Measurements from ENCODE around the gene GFPT2. TPM values are rescaled to one million over a fixed set of nuclear protein-coding genes. Genes with fewer than 3 reads are reported as not detected.

GFPT2 gene
- 36.4 and 66.0 TPM in 2 replicates for total RNA-seq

GRCh38 chr5:180353048-180353979, at the start of gene GFPT2:
Gene GFPT2, minus strand, starts transcription at chr5:180353336. Its CDS starts 119 bp downstream, at chr5:180353217.

DNA sequence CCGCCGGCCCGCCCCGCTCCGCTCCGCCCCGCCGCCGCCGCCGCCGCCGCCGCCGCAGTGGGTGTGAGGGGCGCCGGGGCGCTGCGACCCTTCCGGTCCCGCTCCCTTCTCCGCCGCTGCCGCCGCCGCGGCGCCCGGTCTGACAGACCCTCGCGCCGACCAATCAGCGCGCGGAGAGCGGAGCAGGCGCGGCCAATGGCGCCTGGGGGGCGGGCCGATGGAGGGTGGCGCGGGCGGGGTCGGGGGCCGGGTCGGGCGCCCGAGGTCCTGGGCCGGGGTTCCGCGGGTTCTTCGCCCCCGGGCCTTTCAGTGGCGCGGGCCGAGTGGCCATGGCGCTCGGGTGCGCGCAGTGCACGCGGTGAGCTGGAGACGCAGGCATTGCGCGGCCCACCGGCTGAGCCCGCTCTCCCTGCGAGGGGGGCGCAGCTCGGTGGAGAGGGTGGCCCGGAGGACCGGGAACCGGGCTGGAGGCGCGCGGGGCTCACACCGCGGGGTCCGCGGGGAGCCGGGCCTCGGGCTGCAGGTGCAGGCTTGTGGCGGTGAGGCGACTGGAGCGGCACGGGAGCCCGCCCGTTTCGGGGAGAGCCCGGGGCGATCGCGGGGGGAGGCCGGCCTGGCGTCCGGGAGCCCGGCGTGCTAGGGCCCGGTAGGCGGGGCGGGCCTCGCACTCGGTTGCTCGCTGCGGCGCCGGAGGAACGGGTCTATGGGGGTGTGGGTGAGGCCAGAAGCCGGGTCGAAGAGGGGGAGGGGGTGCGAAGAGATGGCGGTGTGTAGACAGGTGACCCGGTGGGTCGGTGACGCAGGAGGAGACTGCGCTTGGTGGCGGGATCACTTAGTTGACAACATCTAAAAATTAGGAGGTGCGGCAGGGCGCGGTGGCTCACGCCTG, 60.9 kb downstream of the GFPT2 start, which contains the start of gene MAPK9:
TSS of gene MAPK9 (minus strand) at position 141 of the 889 bp plus-strand sequence. CDS start 11,522 bp downstream, outside the sequence.

Other genes with a start within 250 kb of the GFPT2 start
- not detected in 2 replicates for gene RASGEF1C, start 144.1 kb downstream of the GFPT2 start, total RNA-seq
- gene MAPK9, start 61.3 kb downstream of the GFPT2 start, total RNA-seq, result 20.5 and 26.0 TPM in 2 replicates
- 7.5 and 7.6 TPM in 2 replicates for gene CNOT6, start 141.0 kb upstream of the GFPT2 start, total RNA-seq
- gene SCGB3A1, start 238.2 kb upstream of the GFPT2 start, total RNA-seq, result not detected in 2 replicates